H1 (cell line): ENCODE measurements around the gene DNAJC27. TPM values are rescaled to one million over a fixed set of nuclear protein-coding genes. Genes with fewer than 3 reads are reported as not detected.

Experiments
- CTCF ChIA-PET: fragments of 300-600 bp; sonication (Branson Sonifier 250); formaldehyde crosslinking; loops from one replicate; lab custom pipeline; 2021; ENCODE audit not compliant: partially characterized antibody; lab: Charles Lee
- POLR2A ChIA-PET: fragments of 300-600 bp; sonication (Branson Sonifier 250); formaldehyde crosslinking; loops from one replicate; lab custom pipeline; 2021; ENCODE audit warnings: inconsistent platforms; ENCODE audit not compliant: partially characterized antibody; lab: Charles Lee
- DNase-seq, 2 experiments: peaks; one replicate each; pipeline versions ENCODE4 v3.0.0 to v3.0.0-alpha.2; 2010 to 2022; ENCODE audit warnings: low spot score in 2 of 2, low read depth in 1 of 2, mixed read lengths in 1 of 2
- FAIRE-seq: peaks from 2 replicates; lab custom pipeline; 2011; peaks lifted over from hg19 to GRCh38; lab: Jason Lieb, UNC
- H2AFZ ChIP-seq: 2 replicates; pipeline ENCODE4 v1.8.1; 2012; ENCODE audit warnings: low read length, inconsistent platforms
- H2AK5ac ChIP-seq: 2 replicates; pipeline ENCODE4 v1.6.1; 2013; ENCODE audit warnings: low read depth, low read length
- H2BK120ac ChIP-seq: replicated peaks from 2 replicates; pipeline ENCODE3; 2013; ENCODE audit warnings: low read depth, low read length, inconsistent platforms
- H2BK12ac ChIP-seq: 2 replicates; pipeline ENCODE4 v1.6.1; 2013; ENCODE audit warnings: low read depth, low read length
- H2BK15ac ChIP-seq: 2 replicates; pipeline ENCODE4 v1.6.1; 2013; ENCODE audit warnings: low read length
- H2BK20ac ChIP-seq: 2 replicates; pipeline ENCODE4 v1.6.1; 2013; ENCODE audit warnings: low read length
- H2BK5ac ChIP-seq: 2 replicates; pipeline ENCODE4 v1.6.1; 2013; ENCODE audit warnings: low read depth, low read length
- H3K14ac ChIP-seq: 2 replicates; pipeline ENCODE4 v1.6.1; 2013; ENCODE audit warnings: inconsistent platforms; ENCODE audit not compliant: insufficient read length
- H3K18ac ChIP-seq: 2 replicates; pipeline ENCODE4 v1.6.1; 2013; ENCODE audit warnings: low read length; ENCODE audit errors: extremely low read depth
- H3K23ac ChIP-seq: 2 replicates; pipeline ENCODE4 v1.6.1; 2013; ENCODE audit warnings: inconsistent platforms; ENCODE audit not compliant: insufficient read length
- H3K23me2 ChIP-seq: 2 replicates; pipeline ENCODE4 v1.6.1; 2013; ENCODE audit warnings: low read depth, low read length
- H3K27ac ChIP-seq: 2 replicates; pipeline ENCODE4 v1.6.1; 2011; ENCODE audit warnings: low read depth, low read length, inconsistent platforms
- H3K27me3 ChIP-seq, 4 experiments: replicated peaks in 1 of 4; 1 replicate in 1 of 4; 2 replicates in 3 of 4; pipeline versions ENCODE4 v1.6.1 to v1.8.1; 2011 to 2013; ENCODE audit warnings: low read length in 3 of 4, mild to moderate bottlenecking in 3 of 4, inconsistent platforms in 2 of 4, mixed read lengths in 2 of 4, moderate library complexity in 1 of 4; ENCODE audit not compliant: control insufficient read depth in 3 of 4, insufficient read depth in 3 of 4; ENCODE audit errors: extremely low read depth in 1 of 4
- H3K36me3 ChIP-seq, 4 experiments: 2 replicates each; pipeline versions ENCODE4 v1.6.1 to v1.8.1; 2011 to 2013; ENCODE audit warnings: mild to moderate bottlenecking in 4 of 4, low read length in 3 of 4, moderate library complexity in 2 of 4, control low read depth in 1 of 4, inconsistent platforms in 1 of 4; ENCODE audit not compliant: insufficient read depth in 4 of 4, control insufficient read depth in 2 of 4
- H3K4ac ChIP-seq: replicated peaks from 2 replicates; pipeline ENCODE3; 2013; ENCODE audit warnings: low read length, low read depth, mixed read lengths, inconsistent platforms; ENCODE audit not compliant: insufficient read length
- H3K4me1 ChIP-seq, 4 experiments: replicated peaks in 1 of 4; 1 replicate in 1 of 4; 2 replicates in 3 of 4; pipeline versions ENCODE4 v1.6.1 to v1.8.1; 2011 to 2013; ENCODE audit warnings: low read length in 3 of 4, inconsistent platforms in 2 of 4, mixed read lengths in 1 of 4; ENCODE audit not compliant: insufficient read depth in 4 of 4, control insufficient read depth in 3 of 4
- H3K4me2 ChIP-seq, 2 experiments: 2 replicates each; pipeline versions ENCODE4 v1.6.1 to v1.8.1; 2011 to 2013; ENCODE audit warnings: low read depth in 2 of 2, low read length in 2 of 2, control low read depth in 1 of 2, inconsistent platforms in 1 of 2, mild to moderate bottlenecking in 1 of 2; ENCODE audit not compliant: insufficient read depth in 1 of 2
- H3K4me3 ChIP-seq, 4 experiments: fragments of 200-600, 300-600 bp in 1 of 4; sonication (generic), shearing (Covaris generic), sonication (Bioruptor Twin) in 1 of 4; 2 replicates each; pipeline versions ENCODE4 v1.5.1 to v1.8.1; 2011 to 2016; ENCODE audit warnings: low read length in 4 of 4, low read depth in 3 of 4, control low read depth in 2 of 4, inconsistent platforms in 2 of 4, mild to moderate bottlenecking in 2 of 4, mixed read lengths in 1 of 4, moderate library complexity in 1 of 4; ENCODE audit not compliant: insufficient read depth in 2 of 4; ENCODE audit errors: extremely low read depth in 1 of 4
- H3K56ac ChIP-seq: replicated peaks from 2 replicates; pipeline ENCODE3; 2013; ENCODE audit warnings: low read depth, mild to moderate bottlenecking, mixed read lengths, low read length, inconsistent platforms; ENCODE audit not compliant: insufficient read length
- H3K79me1 ChIP-seq: 2 replicates; pipeline ENCODE4 v1.6.1; 2013; ENCODE audit warnings: low read depth, low read length, control low read depth
- H3K79me2 ChIP-seq, 2 experiments: 2 replicates each; pipeline versions ENCODE4 v1.6.1 to v1.8.1; 2012 to 2013; ENCODE audit warnings: low read length in 2 of 2, mild to moderate bottlenecking in 2 of 2, inconsistent platforms in 1 of 2; ENCODE audit not compliant: insufficient read depth in 2 of 2, control insufficient read depth in 1 of 2
- H3K9ac ChIP-seq, 4 experiments: replicated peaks in 1 of 4; 1 replicate in 1 of 4; 2 replicates in 3 of 4; pipeline versions ENCODE4 v1.6.1 to v1.8.1; 2011 to 2013; ENCODE audit warnings: low read depth in 3 of 4, low read length in 3 of 4, control low read depth in 2 of 4, mild to moderate bottlenecking in 2 of 4, moderate library complexity in 2 of 4, inconsistent platforms in 1 of 4; ENCODE audit errors: extremely low read depth in 1 of 4
- H3K9me3 ChIP-seq, 2 experiments: 2 replicates each; pipeline versions ENCODE4 v1.6.1 to v1.8.1; 2012 to 2013; ENCODE audit warnings: mild to moderate bottlenecking in 2 of 2, moderate library complexity in 2 of 2, control low read depth in 1 of 2, inconsistent platforms in 1 of 2, low read depth in 1 of 2, low read length in 1 of 2, mixed read lengths in 1 of 2; ENCODE audit not compliant: insufficient read depth in 2 of 2
- H4K20me1 ChIP-seq, 2 experiments: replicated peaks in 1 of 2; 2 replicates each; pipeline versions ENCODE3 to v1.8.1; 2011 to 2013; ENCODE audit warnings: inconsistent platforms in 2 of 2, low read length in 2 of 2, mild to moderate bottlenecking in 1 of 2; ENCODE audit not compliant: insufficient read depth in 2 of 2, control insufficient read depth in 1 of 2
- H4K5ac ChIP-seq: 2 replicates; pipeline ENCODE4 v1.6.1; 2013; ENCODE audit warnings: low read length, low read depth, mixed read lengths, inconsistent platforms; ENCODE audit not compliant: insufficient read length
- H4K8ac ChIP-seq: 2 replicates; pipeline ENCODE4 v1.8.0; 2013; ENCODE audit warnings: mild to moderate bottlenecking, moderate library complexity, low read length, inconsistent platforms; ENCODE audit not compliant: insufficient read depth; ENCODE audit errors: extremely low read depth
- H4K91ac ChIP-seq: replicated peaks from 2 replicates; pipeline ENCODE3; 2013; ENCODE audit warnings: low read length, mixed read lengths, inconsistent platforms; ENCODE audit not compliant: insufficient read length
- BRCA1 ChIP-seq: IDR thresholded peaks from 2 replicates; pipeline ENCODE4 v1.6.1; 2012; ENCODE audit warnings: low read depth, low read length, improper control_type of control experiment
- HDAC6 ChIP-seq: IDR thresholded peaks from one replicate; pipeline ENCODE4 v1.7.1; 2012; ENCODE audit warnings: low read depth, mild to moderate bottlenecking, inconsistent platforms, low read length, moderate library complexity
- KDM1A ChIP-seq: fragments of 200-600, 300-600 bp; sonication (generic); IDR thresholded peaks from 2 replicates; pipeline ENCODE4 v1.7.1; 2016; ENCODE audit warnings: mild to moderate bottlenecking, low read length, borderline replicate concordance
- KDM4A ChIP-seq: IDR thresholded peaks from one replicate; pipeline ENCODE4 v1.7.1; 2012; ENCODE audit warnings: low read depth, mild to moderate bottlenecking, moderate library complexity, low read length, inconsistent platforms; ENCODE audit not compliant: severe bottlenecking
- SAP30 ChIP-seq: fragments of 300-600 bp; sonication (generic); IDR thresholded peaks from 2 replicates; pipeline ENCODE4 v1.7.1; 2012; ENCODE audit warnings: low read length, moderate library complexity, mild to moderate bottlenecking, inconsistent platforms; ENCODE audit not compliant: insufficient read depth, insufficient replicate concordance
- SRF ChIP-seq: IDR thresholded peaks from 2 replicates; pipeline ENCODE4 v1.6.1; 2011; ENCODE audit warnings: mild to moderate bottlenecking, low read depth, low read length, moderate library complexity
- TCF12 ChIP-seq: IDR thresholded peaks from 2 replicates; pipeline ENCODE4 v1.6.1; 2011; ENCODE audit warnings: low read depth, mild to moderate bottlenecking, low read length
- TEAD4 ChIP-seq: IDR thresholded peaks from 2 replicates; pipeline ENCODE4 v1.6.1; 2012; ENCODE audit warnings: low read depth, low read length, inconsistent platforms, mixed read lengths
- ZNF274 ChIP-seq: IDR thresholded peaks from 2 replicates; pipeline ENCODE4 v1.7.0; 2012; ENCODE audit warnings: low read length, borderline replicate concordance; ENCODE audit errors: extremely low read depth
- WGBS, 2 experiments: shearing (Covaris generic) in 1 of 2; methylation state at CpG; one replicate each; pipeline versions ENCODE4 v1.1.6 to v1.1.7; 2013 to 2015; ENCODE audit warnings: low lambda C conversion rate in 2 of 2, mixed read lengths in 2 of 2, inconsistent platforms in 1 of 2, low coverage in 1 of 2, missing lambda C conversion rate in 1 of 2; ENCODE audit not compliant: insufficient replicate concordance in 2 of 2, insufficient coverage in 1 of 2, insufficient read length in 1 of 2; ENCODE audit errors: extremely low coverage in 1 of 2, missing lambda C conversion rate in 1 of 2; 5-methylcytosine and 5-hydroxymethylcytosine counted together
- polyA plus RNA-seq, 7 experiments: library from polyadenylated mRNA; depleted of rRNA in 3 of 7; stranded (reverse) in 5 of 7; unstranded in 2 of 7; fragments of >200 nt in 5 of 7; fragments of 200-250 nt in 2 of 7; gene quantifications; 1 replicate in 5 of 7; 2 replicates in 1 of 7; 4 replicates in 1 of 7; pipeline versions ENCODE4 v1.2.1 to v1.2.3, GENCODE V29; 2011 to 2013; ENCODE audit warnings: missing spikeins in 2 of 7, mixed read lengths in 2 of 7
- total RNA-seq: library from RNA; stranded (reverse); fragmentation: NEBNext Ultra II Directional; extraction: Animal tissue kit (Norgen Biotek cat#: 25700); gene quantifications from 2 replicates; pipeline ENCODE4 v1.2.1, GENCODE V29; 2021
- TF ChIP-seq, protein P1 (sequence below): IDR thresholded peaks from 2 replicates; pipeline ENCODE4 v1.6.1; 2012; ENCODE audit warnings: inconsistent platforms

DNAJC27 gene
- total and polyA plus RNA-seq, 2 of the 8 experiments (the other 6 are each of a cell fraction or from before 2014, with no cell fraction given): 1.4 to 4.5 TPM

DNA sequence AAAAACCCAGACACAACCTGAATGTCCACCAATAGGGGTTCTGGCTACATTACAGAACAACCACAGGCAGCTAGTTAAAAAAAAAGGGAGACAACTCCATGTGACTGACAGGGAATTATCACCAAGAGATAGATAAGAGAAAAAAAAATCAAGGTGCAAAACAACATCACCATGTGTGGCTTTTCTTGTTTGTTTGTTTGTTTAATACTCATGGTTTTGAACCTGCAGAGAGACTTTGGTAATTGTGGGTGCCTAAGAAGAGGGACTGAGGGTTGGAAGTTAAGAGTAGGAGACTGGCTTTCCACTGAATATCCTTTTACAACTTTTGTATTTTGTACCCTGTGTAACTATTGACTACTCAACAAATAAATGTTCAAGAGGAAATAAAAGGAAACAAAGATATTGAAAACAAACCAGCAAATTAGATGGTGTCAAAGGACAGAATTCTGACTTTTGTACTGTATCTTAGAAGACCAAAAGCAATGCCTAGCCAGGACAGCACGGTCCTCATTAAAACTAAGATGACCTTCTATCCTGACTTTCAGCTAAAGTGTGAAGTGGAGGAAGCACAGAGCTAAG lies 22.5 kb upstream of the DNAJC27 start:
- no peak overlapping the region for H2BK20ac ChIP-seq
- TF ChIP-seq HDAC6 (no peak), KDM4A (no peak), SRF (no peak), SAP30 (no peak), TCF12 (no peak), BRCA1 (no peak), TEAD4 (no peak), KDM1A (no peak), ZNF274 (no peak)
- TF ChIP-seq, protein P1, sequence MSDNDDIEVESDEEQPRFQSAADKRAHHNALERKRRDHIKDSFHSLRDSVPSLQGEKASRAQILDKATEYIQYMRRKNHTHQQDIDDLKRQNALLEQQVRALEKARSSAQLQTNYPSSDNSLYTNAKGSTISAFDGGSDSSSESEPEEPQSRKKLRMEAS: no peak
- no peak for FAIRE-seq

More for the DNA sequence above, 22.5 kb upstream of the DNAJC27 start:
- no peak overlapping the region for H3K56ac ChIP-seq
- WGBS, 2 experiments: 93% methylated on average over 1 of the region's 1 CpG; no CpG with 5 or more reads in 1 of the 2 experiments
- no peak overlapping the region for H3K4me3 ChIP-seq
- ChIA-PET CTCF (interaction anchor here (0.7 to 3.2 kb wide), 8 partner anchors 9 to 233 kb away, joined by 3 to 10 read pairs (median 4); partner anchors contain the start of gene EFR3B), POLR2A (no interaction called here)
- no peak overlapping the region for H3K23ac ChIP-seq
- H3K79me1 ChIP-seq: no peaks in the 10 kb centered on the region
- H3K9ac ChIP-seq: no peak overlapping the region
- H3K18ac ChIP-seq: no peak overlapping the region
- no peaks in the 10 kb centered on the region for H3K36me3 ChIP-seq
- H3K27me3 ChIP-seq: no peaks in the 10 kb centered on the region
- H2BK15ac ChIP-seq: no peak overlapping the region
- no peak overlapping the region for H3K14ac ChIP-seq
- H3K4ac ChIP-seq: no peak overlapping the region
- no peaks in the 10 kb centered on the region for H3K4me1 ChIP-seq
- no peaks in the 10 kb centered on the region for H3K79me2 ChIP-seq
- H4K8ac ChIP-seq: no peak overlapping the region
- H3K4me2 ChIP-seq: no peak overlapping the region
- no peak for DNase-seq
- no peak overlapping the region for H2AK5ac ChIP-seq
- H3K23me2 ChIP-seq: no peaks in the 10 kb centered on the region
- no peak overlapping the region for H4K91ac ChIP-seq
- no peak overlapping the region for H2AFZ ChIP-seq
- H2BK120ac ChIP-seq: no peak overlapping the region
- no peak overlapping the region for H2BK5ac ChIP-seq
- no peaks in the 10 kb centered on the region for H4K20me1 ChIP-seq
- no peak overlapping the region for H4K5ac ChIP-seq
- H2BK12ac ChIP-seq: no peak overlapping the region
- no peaks in the 10 kb centered on the region for H3K9me3 ChIP-seq
- no peak overlapping the region for H3K27ac ChIP-seq
